HepG2 (cell line): ENCODE measurements around the gene FHIT. TPM values are rescaled to one million over a fixed set of nuclear protein-coding genes. Genes with fewer than 3 reads are reported as not detected.

ENCODE experiments used
- ATAC-seq: fragments of 200-7000 bp; cut with Tn5 transposase; 3 replicates; pipeline ENCODE4 v1.9.1; 2020; ENCODE audit warnings: mild to moderate bottlenecking, moderate library complexity
- BruUV-seq: library from RNA; stranded (reverse); fragments of 400-500 nt; replicated peaks from 2 replicates; lab custom pipeline; 2021; lab: Mats Ljungman, UMichigan
- CTCF ChIA-PET: fragments of 300-600 bp; formaldehyde crosslinking; extraction: SDS; loops from one replicate; lab custom pipeline; 2021; ENCODE audit warnings: low total read pairs, inconsistent platforms, low intra/inter-chr PET ratio; lab: Yijun Ruan, JAX
- POLR2A ChIA-PET: fragments of 350-600 bp; sonication (Branson Sonifier 250); formaldehyde crosslinking; loops from one replicate; lab custom pipeline; 2020; ENCODE audit warnings: antibody characterized with exemption, inconsistent platforms; lab: Yijun Ruan, JAX
- DNase-seq: peaks from one replicate; pipeline ENCODE4 v3.0.0-alpha.2; 2015; ENCODE audit warnings: low spot score
- FAIRE-seq: peaks from 3 replicates; lab custom pipeline; 2011; peaks lifted over from hg19 to GRCh38; lab: Jason Lieb, UNC
- H2AFZ ChIP-seq: one replicate; pipeline ENCODE4 v1.6.1; 2011; ENCODE audit warnings: low read length, inconsistent platforms
- H3K27ac ChIP-seq: fragments of 300-600 bp; 3 replicates; pipeline ENCODE4 v1.8.0; 2011; ENCODE audit warnings: mixed run types, mild to moderate bottlenecking, mixed read lengths, low read length, inconsistent platforms; ENCODE audit not compliant: insufficient read depth; ENCODE audit errors: extremely low read length
- H3K27me3 ChIP-seq, 2 experiments: fragments of 200-600 bp in 1 of 2; 2 replicates in 1 of 2; 3 replicates in 1 of 2; pipeline versions ENCODE4 v1.6.0 to v1.8.0; 2011; ENCODE audit warnings: low read length in 2 of 2, mild to moderate bottlenecking in 2 of 2, moderate library complexity in 2 of 2, inconsistent platforms in 1 of 2; ENCODE audit not compliant: insufficient read depth in 2 of 2, control insufficient read depth in 1 of 2
- H3K36me3 ChIP-seq, 2 experiments: fragments of 200-600 bp in 1 of 2; replicated peaks in 1 of 2; 2 replicates in 1 of 2; 3 replicates in 1 of 2; pipeline versions ENCODE4 v1.5.1 to v1.8.0; 2011; ENCODE audit warnings: low read length in 2 of 2, inconsistent platforms in 1 of 2; ENCODE audit not compliant: insufficient read depth in 2 of 2, control insufficient read depth in 1 of 2
- H3K4me1 ChIP-seq: 2 replicates; pipeline ENCODE4 v1.5.1; 2012; ENCODE audit warnings: low read length, inconsistent platforms; ENCODE audit not compliant: insufficient read depth
- H3K4me2 ChIP-seq: 2 replicates; pipeline ENCODE4 v1.6.0; 2011; ENCODE audit warnings: low read depth, low read length, inconsistent platforms
- H3K4me3 ChIP-seq, 3 experiments: fragments of 200-600 bp in 1 of 3; sonication (generic), shearing (Covaris generic) in 1 of 3; replicated peaks in 1 of 3; 2 replicates each; pipeline ENCODE4 v1.5.1; 2011 to 2016; ENCODE audit warnings: low read length in 3 of 3, inconsistent platforms in 2 of 3, low read depth in 2 of 3, mild to moderate bottlenecking in 2 of 3, control low read depth in 1 of 3, mixed read lengths in 1 of 3; ENCODE audit not compliant: insufficient read depth in 1 of 3
- H3K79me2 ChIP-seq: one replicate; pipeline ENCODE4 v1.6.1; 2011; ENCODE audit warnings: low read length, inconsistent platforms; ENCODE audit not compliant: insufficient read depth
- H3K9ac ChIP-seq: 2 replicates; pipeline ENCODE4 v1.6.0; 2011; ENCODE audit warnings: mild to moderate bottlenecking, low read depth, low read length, inconsistent platforms; ENCODE audit not compliant: insufficient read depth
- H3K9me3 ChIP-seq: 2 replicates; pipeline ENCODE4 v1.5.1; 2012; ENCODE audit warnings: mild to moderate bottlenecking, low read length
- H4K20me1 ChIP-seq: 2 replicates; pipeline ENCODE4 v1.6.0; 2011; ENCODE audit warnings: inconsistent platforms, mild to moderate bottlenecking, low read length, moderate library complexity; ENCODE audit not compliant: insufficient read depth
- HBP1 ChIP-seq: IDR thresholded peaks from 2 replicates; pipeline ENCODE4 v1.6.1; 2016; ENCODE audit warnings: low read depth, control low read depth
- HMG20B ChIP-seq: conservative IDR thresholded peaks from 2 replicates; pipeline ENCODE4 v1.6.1; 2016; ENCODE audit warnings: missing genetic modification reagents, missing compliant biosample characterization
- ZHX1 ChIP-seq: sonication (generic); formaldehyde crosslinking; IDR thresholded peaks from 2 replicates; pipeline ENCODE4 v1.8.1; 2022; ENCODE audit warnings: low read depth, mild to moderate bottlenecking, missing genetic modification reagents
- ZNF235 ChIP-seq: sonication (generic); formaldehyde crosslinking; IDR thresholded peaks from 2 replicates; pipeline ENCODE4 v1.8.1; 2023; ENCODE audit warnings: mild to moderate bottlenecking, missing genetic modification reagents, borderline replicate concordance
- WGBS: methylation state at CpG from one replicate; pipeline ENCODE4 v1.1.6; 2017; ENCODE audit warnings: low lambda C conversion rate; 5-methylcytosine and 5-hydroxymethylcytosine counted together
- in situ Hi-C: cut with HindIII; loops from 2 replicates; pipeline ENCODE4 v1.10.0; 2017; ENCODE audit warnings: low pct_unique_long_range_greater_than_20kb; ENCODE audit not compliant: extremely low pct_ligation_motif_present
- intact Hi-C: fragments of 100-400 bp; cut with micrococcal nuclease; formaldehyde crosslinking; loops from one replicate; pipeline ENCODE4 v1.10.0; 2022; ENCODE audit not compliant: unreplicated experiment
- polyA plus RNA-seq, 8 experiments: library from polyadenylated mRNA; depleted of rRNA in 3 of 8; stranded (reverse) in 7 of 8; unstranded in 1 of 8; fragments of >200 nt; fragmentation: Illumina TruSeq in 4 of 8; extraction: Trizol in 4 of 8; gene quantifications; 2 replicates each; pipeline versions ENCODE4 v1.2.1 to v1.2.3, GENCODE V29; 2011 to 2016; ENCODE audit warnings: low read depth in 4 of 8, missing spikeins in 1 of 8, mixed read lengths in 1 of 8; ENCODE audit not compliant: insufficient read depth in 1 of 8
- total RNA-seq, 5 experiments: library from RNA; depleted of rRNA; stranded (reverse); fragments of >200 nt; fragmentation: Illumina TruSeq; extraction: Trizol; gene quantifications; 2 replicates each; pipeline ENCODE4 v1.2.3, GENCODE V29; 2016; ENCODE audit warnings: low read depth in 1 of 5
- TF ChIP-seq, protein P1 (sequence below): sonication (generic); formaldehyde crosslinking; IDR thresholded peaks from 2 replicates; pipeline ENCODE4 v1.4.0; 2020; ENCODE audit warnings: missing genetic modification reagents

The FHIT gene
- total and polyA plus RNA-seq, 2 of the 13 experiments (the other 11 are each of a cell fraction or from before 2014, with no cell fraction given), result 4.0 to 4.6 TPM

DNA sequence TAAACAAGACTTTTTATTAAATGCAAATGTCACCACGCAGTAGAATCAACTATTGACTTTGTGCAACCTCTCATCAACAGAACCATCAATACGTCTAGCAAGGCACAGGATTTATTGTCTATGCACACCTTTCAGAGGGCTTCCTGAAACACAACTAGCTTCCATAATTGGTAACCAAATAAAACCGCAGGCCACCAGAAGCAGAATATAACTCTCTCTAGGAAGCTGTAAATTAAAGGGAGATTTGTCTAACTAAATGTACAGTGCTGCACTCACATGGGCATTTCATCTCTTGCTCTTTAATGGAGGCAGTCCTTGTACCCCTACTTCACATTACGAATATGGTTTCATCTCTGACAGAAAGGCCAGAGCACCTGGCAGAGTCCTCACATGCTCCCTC lies 93.0 kb downstream of the FHIT start:
- no peak for FAIRE-seq
- 82% methylated on average over 4 of the region's 4 CpGs for WGBS

More for the DNA sequence above, 93.0 kb downstream of the FHIT start:
- DNase-seq (no peak), ATAC-seq (no peak)
- H3K4me2 ChIP-seq, result no peak overlapping the region
- no peaks in the 10 kb centered on the region for H3K27me3 ChIP-seq
- H2AFZ ChIP-seq, result no peak overlapping the region
- no peaks in the 10 kb centered on the region for H3K79me2 ChIP-seq
- no TSS peak for BruUV-seq
- no peaks in the 10 kb centered on the region for H3K36me3 ChIP-seq
- ChIA-PET CTCF (no interaction called here), POLR2A (no interaction called here)
- intact Hi-C loops (no loop called here), in situ Hi-C loops (no loop called here)
- no peak overlapping the region for H3K27ac ChIP-seq
- no peak overlapping the region for H3K4me3 ChIP-seq
- H3K9ac ChIP-seq, result no peak overlapping the region
- TF ChIP-seq HBP1 (CRISPR knock-in tag) (no peak), HMG20B (CRISPR knock-in tag) (no peak), ZHX1 (no peak), ZNF235 (CRISPR knock-in tag) (no peak)
- TF ChIP-seq, protein P1, sequence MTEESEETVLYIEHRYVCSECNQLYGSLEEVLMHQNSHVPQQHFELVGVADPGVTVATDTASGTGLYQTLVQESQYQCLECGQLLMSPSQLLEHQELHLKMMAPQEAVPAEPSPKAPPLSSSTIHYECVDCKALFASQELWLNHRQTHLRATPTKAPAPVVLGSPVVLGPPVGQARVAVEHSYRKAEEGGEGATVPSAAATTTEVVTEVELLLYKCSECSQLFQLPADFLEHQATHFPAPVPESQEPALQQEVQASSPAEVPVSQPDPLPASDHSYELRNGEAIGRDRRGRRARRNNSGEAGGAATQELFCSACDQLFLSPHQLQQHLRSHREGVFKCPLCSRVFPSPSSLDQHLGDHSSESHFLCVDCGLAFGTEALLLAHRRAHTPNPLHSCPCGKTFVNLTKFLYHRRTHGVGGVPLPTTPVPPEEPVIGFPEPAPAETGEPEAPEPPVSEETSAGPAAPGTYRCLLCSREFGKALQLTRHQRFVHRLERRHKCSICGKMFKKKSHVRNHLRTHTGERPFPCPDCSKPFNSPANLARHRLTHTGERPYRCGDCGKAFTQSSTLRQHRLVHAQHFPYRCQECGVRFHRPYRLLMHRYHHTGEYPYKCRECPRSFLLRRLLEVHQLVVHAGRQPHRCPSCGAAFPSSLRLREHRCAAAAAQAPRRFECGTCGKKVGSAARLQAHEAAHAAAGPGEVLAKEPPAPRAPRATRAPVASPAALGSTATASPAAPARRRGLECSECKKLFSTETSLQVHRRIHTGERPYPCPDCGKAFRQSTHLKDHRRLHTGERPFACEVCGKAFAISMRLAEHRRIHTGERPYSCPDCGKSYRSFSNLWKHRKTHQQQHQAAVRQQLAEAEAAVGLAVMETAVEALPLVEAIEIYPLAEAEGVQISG (CRISPR knock-in tag), result no peak
- H3K9me3 ChIP-seq, result no peaks in the 10 kb centered on the region
- no peaks in the 10 kb centered on the region for H4K20me1 ChIP-seq
- no peaks in the 10 kb centered on the region for H3K4me1 ChIP-seq
